Astrocyte of the cerebellum (primary cell): ENCODE results near the gene A4GALT.

ENCODE experiments used
- DNase-seq: peaks from one replicate; pipeline ENCODE4 v3.0.0-alpha.2; 2011; ENCODE audit warnings: low read depth
- H3K4me3 ChIP-seq: 2 replicates; pipeline ENCODE4 v1.5.1; 2011; ENCODE audit warnings: mild to moderate bottlenecking, low read depth, low read length, moderate library complexity
- in situ Hi-C: cut with HindIII; loops from 2 replicates; pipeline ENCODE4 v1.10.0; 2017; ENCODE audit warnings: low sequenced_read_pairs
- TF ChIP-seq, protein P1 (sequence below): IDR thresholded peaks from 2 replicates; pipeline ENCODE4 v1.5.1; 2012; ENCODE audit warnings: low read length, low read depth, moderate library complexity, mild to moderate bottlenecking; ENCODE audit errors: missing control alignments

The A4GALT gene

DNA sequence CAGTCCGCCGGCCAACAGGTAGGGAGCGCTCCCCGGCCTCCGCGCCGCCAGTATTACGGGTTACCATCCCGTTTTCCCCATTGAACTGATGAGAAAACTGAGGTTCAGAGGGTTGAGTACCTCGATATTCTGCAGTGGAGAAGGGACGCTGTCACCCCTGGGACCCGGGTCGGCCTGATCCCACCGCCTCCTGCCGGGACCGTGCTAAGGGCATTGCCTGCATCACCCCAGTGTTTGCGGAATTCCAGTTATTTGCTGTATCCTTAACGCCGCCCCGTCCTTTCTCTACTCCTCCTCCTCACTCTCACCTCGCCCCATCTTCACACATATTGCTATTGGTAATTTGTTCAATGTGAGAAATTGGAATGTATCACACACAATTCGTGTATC lies 370 bp upstream of the A4GALT start:
- no peak for DNase-seq
- in situ Hi-C loops, result no loop called here
- TF ChIP-seq, protein P1, sequence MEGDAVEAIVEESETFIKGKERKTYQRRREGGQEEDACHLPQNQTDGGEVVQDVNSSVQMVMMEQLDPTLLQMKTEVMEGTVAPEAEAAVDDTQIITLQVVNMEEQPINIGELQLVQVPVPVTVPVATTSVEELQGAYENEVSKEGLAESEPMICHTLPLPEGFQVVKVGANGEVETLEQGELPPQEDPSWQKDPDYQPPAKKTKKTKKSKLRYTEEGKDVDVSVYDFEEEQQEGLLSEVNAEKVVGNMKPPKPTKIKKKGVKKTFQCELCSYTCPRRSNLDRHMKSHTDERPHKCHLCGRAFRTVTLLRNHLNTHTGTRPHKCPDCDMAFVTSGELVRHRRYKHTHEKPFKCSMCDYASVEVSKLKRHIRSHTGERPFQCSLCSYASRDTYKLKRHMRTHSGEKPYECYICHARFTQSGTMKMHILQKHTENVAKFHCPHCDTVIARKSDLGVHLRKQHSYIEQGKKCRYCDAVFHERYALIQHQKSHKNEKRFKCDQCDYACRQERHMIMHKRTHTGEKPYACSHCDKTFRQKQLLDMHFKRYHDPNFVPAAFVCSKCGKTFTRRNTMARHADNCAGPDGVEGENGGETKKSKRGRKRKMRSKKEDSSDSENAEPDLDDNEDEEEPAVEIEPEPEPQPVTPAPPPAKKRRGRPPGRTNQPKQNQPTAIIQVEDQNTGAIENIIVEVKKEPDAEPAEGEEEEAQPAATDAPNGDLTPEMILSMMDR, result no peak
- peak overlapping the region; percentile 49 for H3K4me3 ChIP-seq

DNA sequence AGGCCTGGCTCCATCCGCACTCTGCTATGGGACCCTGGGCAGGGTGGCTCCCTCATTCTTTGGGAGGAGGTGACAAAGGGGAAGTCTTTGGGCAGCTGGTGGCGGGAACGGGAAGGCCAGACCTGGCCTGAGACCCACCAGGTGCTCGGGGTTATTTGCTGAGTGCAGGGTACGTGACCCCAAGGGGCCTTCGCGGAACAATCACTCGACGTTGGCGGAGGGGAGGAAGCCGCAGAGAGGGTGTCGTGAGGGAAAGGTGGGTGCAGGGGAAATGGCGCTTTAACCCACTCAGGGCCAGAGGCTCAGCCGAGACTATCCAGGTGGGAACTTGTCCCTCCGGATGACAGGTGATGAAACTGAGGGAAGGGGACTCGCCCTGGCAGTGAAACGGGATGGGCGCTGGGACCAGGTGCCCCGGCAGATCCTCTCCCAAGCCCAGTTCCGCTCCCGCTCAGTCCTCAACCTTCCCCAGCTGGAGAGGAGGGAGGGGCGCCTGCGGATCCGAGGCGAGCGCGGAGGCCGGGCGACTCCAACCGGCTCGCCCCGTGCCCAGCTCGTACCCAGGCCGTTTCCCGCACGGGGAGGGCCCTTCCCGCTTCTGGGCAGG lies 911 bp downstream of the A4GALT start:
- no peak for DNase-seq
- in situ Hi-C loops, result no loop called here
- H3K4me3 ChIP-seq, result peak overlapping the region; percentile 49
- TF ChIP-seq, protein P1, result no peak

DNA sequence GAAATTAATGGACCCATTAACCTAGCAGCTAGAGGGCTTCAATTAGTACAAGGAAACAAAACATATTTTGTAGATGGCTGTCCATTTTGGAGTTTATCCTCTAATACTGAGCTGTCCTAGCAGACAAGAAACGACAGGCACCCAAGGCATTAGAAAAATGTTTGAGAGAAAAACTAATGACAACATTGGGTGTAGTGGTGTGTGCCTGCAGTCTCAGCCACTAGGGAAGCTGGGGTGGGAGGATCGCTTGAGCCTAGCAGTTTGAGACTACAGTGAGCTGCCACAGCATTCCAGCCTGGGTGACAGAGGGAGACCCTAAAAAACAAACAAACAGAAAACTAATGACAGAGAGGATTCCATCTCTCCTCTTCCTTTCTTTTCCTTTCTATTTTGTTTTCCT lies 1.5 kb downstream of the A4GALT start:
- TF ChIP-seq, protein P1, result no peak

DNA sequence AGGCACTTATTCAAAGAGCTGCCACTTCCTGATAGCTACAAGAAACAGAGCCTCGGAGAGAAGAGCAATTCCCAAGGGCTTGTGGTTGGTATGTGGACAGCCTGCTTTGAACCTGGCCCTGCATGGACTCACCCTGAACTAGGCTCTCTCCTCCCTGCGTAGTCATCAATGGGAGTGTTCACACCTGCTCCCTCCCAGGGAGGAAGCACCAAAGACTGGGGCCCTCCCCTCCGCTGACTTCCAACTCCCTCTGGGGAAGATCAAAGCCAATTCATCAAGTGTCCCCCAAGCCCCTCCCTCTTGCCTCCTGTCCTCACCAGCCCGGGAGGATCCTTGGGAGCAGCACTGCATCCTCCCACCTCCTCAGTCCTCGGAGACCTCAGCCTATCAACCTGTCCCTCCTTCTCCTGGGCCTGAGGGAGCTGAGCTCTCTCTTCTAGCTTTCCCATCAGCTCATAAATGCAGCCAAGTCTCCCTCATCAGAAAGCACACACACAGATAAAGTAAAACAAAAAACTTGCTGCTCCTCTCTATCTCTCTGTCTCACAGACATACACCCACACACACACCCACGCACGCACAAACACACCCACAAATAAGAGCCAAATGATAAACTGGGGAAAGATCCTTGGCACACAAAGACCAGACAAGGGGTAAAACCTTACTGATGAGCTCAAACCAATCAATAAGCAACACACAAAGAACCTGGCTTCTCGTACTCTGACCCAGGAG lies 3.3 kb downstream of the A4GALT start:
- TF ChIP-seq, protein P1, result no peak
- H3K4me3 ChIP-seq, result no peak overlapping the region
- DNase-seq, result no peak
- in situ Hi-C loops, result no loop called here

More for the DNA sequence above, 1.5 kb downstream of the A4GALT start:
- no peak for DNase-seq
- in situ Hi-C loops, result no loop called here
- no peak overlapping the region for H3K4me3 ChIP-seq

DNA sequence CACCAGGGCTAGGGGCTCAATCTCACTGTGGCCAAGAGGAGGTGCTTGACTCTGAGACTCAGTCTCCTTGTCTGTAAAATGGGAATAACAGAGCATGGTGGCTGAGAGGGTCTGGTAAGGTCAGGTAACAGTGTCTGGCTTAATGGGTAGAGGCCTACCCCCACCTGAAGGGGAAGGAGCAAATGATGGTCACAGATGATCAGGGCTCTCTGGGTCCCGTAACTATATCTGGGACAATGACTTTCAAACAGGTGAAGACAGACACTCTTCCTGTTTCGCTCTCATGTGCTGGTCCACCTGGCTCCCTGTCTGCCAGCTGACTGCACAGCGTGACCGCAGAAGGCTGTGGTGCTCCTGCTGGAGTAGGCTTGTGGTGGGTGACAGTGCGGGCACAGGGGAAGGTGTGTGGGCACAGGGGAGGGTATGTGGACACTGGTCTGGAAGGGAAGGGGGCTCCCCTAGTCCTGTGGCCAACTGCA lies 4.0 kb downstream of the A4GALT start:
- TF ChIP-seq, protein P1, result no peak
- DNase-seq, result no peak
- in situ Hi-C loops, result no loop called here
- H3K4me3 ChIP-seq, result no peak overlapping the region

DNA sequence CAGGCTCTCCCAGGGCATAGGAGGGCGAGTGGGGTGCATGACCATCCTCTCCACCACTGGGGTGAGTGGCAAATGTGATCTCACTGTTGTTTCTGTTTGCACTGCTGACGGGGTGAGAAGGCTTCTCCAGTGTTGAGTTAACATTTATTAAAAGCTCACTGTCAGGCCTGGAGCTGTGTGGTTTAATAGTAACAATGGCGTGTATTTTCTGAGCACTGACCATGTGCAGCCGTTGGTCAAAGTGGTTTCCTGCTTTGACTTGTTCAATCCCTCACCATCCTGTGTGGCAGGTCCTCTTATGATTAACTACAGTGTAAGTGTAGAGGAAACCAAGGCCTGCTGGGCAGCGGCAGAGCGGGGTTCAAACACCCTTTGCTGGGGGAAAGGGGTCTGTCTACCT lies 4.4 kb downstream of the A4GALT start:
- DNase-seq, result no peak
- no peak overlapping the region for H3K4me3 ChIP-seq
- TF ChIP-seq, protein P1, result no peak
- in situ Hi-C loops, result no loop called here
